ENCODE results near the gene SMARCA2. TPM values are rescaled to one million over a fixed set of nuclear protein-coding genes. Genes with fewer than 3 reads are reported as not detected.

The SMARCA2 gene
- polyA plus RNA-seq, 1 donor from 2014 or later = 150 TPM

GRCh38 chr9:2119566-2119965, 104.4 kb downstream of the SMARCA2 start:
- H3K27ac ChIP-seq (ENCODE audit: low read length) = no peak overlapping the region
- TF ChIP-seq RAD21 (conservative IDR thresholded peaks at IDR 0.05) = no peak
- TF ChIP-seq EZH2 (IDR thresholded peaks at IDR 0.05; ENCODE audit: borderline replicate concordance, insufficient read depth, low read length, poor library complexity, severe bottlenecking) = no peak
- TF ChIP-seq REST (IDR thresholded peaks at IDR 0.05; ENCODE audit: borderline replicate concordance) = no peak

GRCh38 chr9:2120926-2121689, 106.0 kb downstream of the SMARCA2 start:
- no peak overlapping the region for H3K4me2 ChIP-seq (ENCODE audit: low read length)
- no peaks in the 10 kb centered on the region for H4K20me1 ChIP-seq (ENCODE audit: insufficient read depth)
- TF ChIP-seq SMC3 (conservative IDR thresholded peaks at IDR 0.05; ENCODE audit: poor library complexity) (no peak), POLR2AphosphoS5 (IDR thresholded peaks at IDR 0.05) (no peak), MXI1 (conservative IDR thresholded peaks at IDR 0.05; ENCODE audit: poor library complexity, severe bottlenecking) (no peak), EZH2 (IDR thresholded peaks at IDR 0.05; ENCODE audit: borderline replicate concordance, insufficient read depth, low read length, poor library complexity, severe bottlenecking) (no peak), TAF1 (IDR thresholded peaks at IDR 0.05; ENCODE audit: low read depth) (no peak), REST (IDR thresholded peaks at IDR 0.05; ENCODE audit: borderline replicate concordance) (no peak), RAD21 (conservative IDR thresholded peaks at IDR 0.05) (no peak), EP300 (conservative IDR thresholded peaks at IDR 0.05; ENCODE audit: poor library complexity, severe bottlenecking) (no peak), CTCF (IDR thresholded peaks at IDR 0.05; ENCODE audit: poor library complexity, severe bottlenecking) (no peak)
- no peaks in the 10 kb centered on the region for H3K9me3 ChIP-seq (ENCODE audit: low read length)
- no peaks in the 10 kb centered on the region for H3K79me2 ChIP-seq (replicated peaks; ENCODE audit: insufficient read depth, low read length)
- peaks cover 12% of the 10 kb centered on the region for H3K36me3 ChIP-seq (ENCODE audit: insufficient read depth, low read length)
- H3K9me2 ChIP-seq (ENCODE audit: insufficient read depth, low read length) = no peaks in the 10 kb centered on the region
- no peaks in the 10 kb centered on the region for H3K27me3 ChIP-seq (ENCODE audit: insufficient read depth, low read depth, low read length)
- H3K9ac ChIP-seq (ENCODE audit: low read length) = no peak overlapping the region
- H3K4me3 ChIP-seq (ENCODE audit: low read length) = no peak overlapping the region
- no peak overlapping the region for H2AFZ ChIP-seq (ENCODE audit: low read depth, low read length)
- H3K27ac ChIP-seq (ENCODE audit: low read length) = no peak overlapping the region
- no peaks in the 10 kb centered on the region for H3F3A ChIP-seq (ENCODE audit: insufficient read depth, low read length, poor library complexity, severe bottlenecking)

More at GRCh38 chr9:2119566-2119965, 104.4 kb downstream of the SMARCA2 start:
- H3K9me3 ChIP-seq (ENCODE audit: low read length) = no peaks in the 10 kb centered on the region
- no peaks in the 10 kb centered on the region for H3K79me2 ChIP-seq (replicated peaks; ENCODE audit: insufficient read depth, low read length)
- no peaks in the 10 kb centered on the region for H3K9me2 ChIP-seq (ENCODE audit: insufficient read depth, low read length)
- H3K4me3 ChIP-seq (ENCODE audit: low read length) = no peak overlapping the region
- no peaks in the 10 kb centered on the region for H4K20me1 ChIP-seq (ENCODE audit: insufficient read depth)
- H3K9ac ChIP-seq (ENCODE audit: low read length) = no peak overlapping the region
- H3K4me2 ChIP-seq (ENCODE audit: low read length) = no peak overlapping the region
- no peak overlapping the region for H2AFZ ChIP-seq (ENCODE audit: low read depth, low read length)
- no peaks in the 10 kb centered on the region for H3F3A ChIP-seq (ENCODE audit: insufficient read depth, low read length, poor library complexity, severe bottlenecking)
- no peaks in the 10 kb centered on the region for H3K27me3 ChIP-seq (ENCODE audit: insufficient read depth, low read depth, low read length)
- H3K36me3 ChIP-seq (ENCODE audit: insufficient read depth, low read length) = peaks cover 12% of the 10 kb centered on the region
